Activated naive CD4-positive, alpha-beta T cell treated with anti-CD3 and anti-CD28 coated beads, Interleukin-2, amount 50 U/mL, for 24 hours (primary cell): ENCODE results near the gene A4GALT.
"Not testable (repeated sequence)": the region's sequence is repeated elsewhere in the genome, so short reads cannot be mapped to it uniquely, and the experiment has no call there.

ENCODE experiments used
- H3K27ac Mint-ChIP-seq: one replicate; pipeline ENCODE4 v1.8.0; 2021; ENCODE audit warnings: mild to moderate bottlenecking, mixed read lengths
- H3K27me3 Mint-ChIP-seq: one replicate; pipeline ENCODE4 v1.8.0; 2021; ENCODE audit warnings: mixed read lengths
- H3K36me3 Mint-ChIP-seq: one replicate; pipeline ENCODE4 v1.8.0; 2021; ENCODE audit warnings: mixed read lengths
- H3K4me1 Mint-ChIP-seq: one replicate; pipeline ENCODE4 v1.8.0; 2021; ENCODE audit warnings: mixed read lengths
- H3K4me3 Mint-ChIP-seq: one replicate; pipeline ENCODE4 v1.8.0; 2021; ENCODE audit warnings: mild to moderate bottlenecking, mixed read lengths
- H3K9me3 Mint-ChIP-seq: one replicate; pipeline ENCODE4 v1.8.0; 2021; ENCODE audit warnings: mixed read lengths

Gene A4GALT

DNA sequence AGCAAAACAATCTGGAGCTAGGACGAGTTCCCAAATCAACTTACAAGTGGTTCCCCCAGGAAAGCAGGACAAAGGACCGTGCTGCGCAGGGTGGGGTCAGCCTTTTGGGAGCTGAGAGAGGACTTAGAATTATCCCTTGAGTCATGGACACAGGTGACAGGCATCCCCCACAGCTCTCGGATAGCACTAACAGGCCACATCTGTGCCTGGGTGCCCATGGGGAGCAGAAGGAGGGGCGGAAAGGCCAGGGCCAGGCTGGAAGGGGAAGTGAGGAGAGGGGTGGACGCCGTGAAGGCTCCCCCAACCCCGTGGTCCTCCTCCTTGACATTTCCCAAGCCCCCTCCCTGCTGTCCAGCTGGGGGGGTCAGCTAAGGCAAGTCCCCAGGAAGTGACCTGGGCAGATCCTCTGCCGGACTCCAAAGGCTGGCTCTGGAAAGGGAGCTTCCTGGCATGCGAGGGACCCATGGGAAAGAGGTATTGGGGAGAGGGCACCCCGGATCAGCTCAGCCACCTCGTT, 31.6 kb upstream of the A4GALT start:
- no peaks in the 10 kb centered on the region for H3K4me1 Mint-ChIP-seq
- H3K27me3 Mint-ChIP-seq = no peaks in the 10 kb centered on the region
- no peaks in the 10 kb centered on the region for H3K36me3 Mint-ChIP-seq
- no peaks in the 10 kb centered on the region for H3K9me3 Mint-ChIP-seq
- no peak overlapping the region for H3K27ac Mint-ChIP-seq
- no peak overlapping the region for H3K4me3 Mint-ChIP-seq

DNA sequence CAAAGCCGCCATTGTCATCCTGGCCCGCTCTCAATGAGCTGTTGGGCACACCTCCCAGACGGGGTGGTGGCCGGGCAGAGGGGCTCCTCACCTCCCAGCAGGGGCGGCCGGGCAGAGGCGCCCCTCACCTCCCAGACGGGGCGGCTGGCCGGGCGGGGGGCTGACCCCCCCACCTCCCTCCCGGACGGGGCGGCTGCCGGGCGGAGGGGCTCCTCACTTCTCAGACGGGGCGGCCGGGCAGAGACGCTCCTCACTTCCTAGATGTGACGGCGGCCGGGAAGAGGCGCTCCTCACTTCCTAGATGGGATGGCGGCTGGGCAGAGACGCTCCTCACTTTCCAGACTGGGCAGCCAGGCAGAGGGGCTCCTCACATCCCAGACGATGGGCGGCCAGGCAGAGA, 29.8 kb upstream of the A4GALT start:
- H3K27me3 Mint-ChIP-seq, H3K4me3 Mint-ChIP-seq, H3K9me3 Mint-ChIP-seq, H3K4me1 Mint-ChIP-seq, H3K27ac Mint-ChIP-seq, H3K36me3 Mint-ChIP-seq: not testable (repeated sequence)

DNA sequence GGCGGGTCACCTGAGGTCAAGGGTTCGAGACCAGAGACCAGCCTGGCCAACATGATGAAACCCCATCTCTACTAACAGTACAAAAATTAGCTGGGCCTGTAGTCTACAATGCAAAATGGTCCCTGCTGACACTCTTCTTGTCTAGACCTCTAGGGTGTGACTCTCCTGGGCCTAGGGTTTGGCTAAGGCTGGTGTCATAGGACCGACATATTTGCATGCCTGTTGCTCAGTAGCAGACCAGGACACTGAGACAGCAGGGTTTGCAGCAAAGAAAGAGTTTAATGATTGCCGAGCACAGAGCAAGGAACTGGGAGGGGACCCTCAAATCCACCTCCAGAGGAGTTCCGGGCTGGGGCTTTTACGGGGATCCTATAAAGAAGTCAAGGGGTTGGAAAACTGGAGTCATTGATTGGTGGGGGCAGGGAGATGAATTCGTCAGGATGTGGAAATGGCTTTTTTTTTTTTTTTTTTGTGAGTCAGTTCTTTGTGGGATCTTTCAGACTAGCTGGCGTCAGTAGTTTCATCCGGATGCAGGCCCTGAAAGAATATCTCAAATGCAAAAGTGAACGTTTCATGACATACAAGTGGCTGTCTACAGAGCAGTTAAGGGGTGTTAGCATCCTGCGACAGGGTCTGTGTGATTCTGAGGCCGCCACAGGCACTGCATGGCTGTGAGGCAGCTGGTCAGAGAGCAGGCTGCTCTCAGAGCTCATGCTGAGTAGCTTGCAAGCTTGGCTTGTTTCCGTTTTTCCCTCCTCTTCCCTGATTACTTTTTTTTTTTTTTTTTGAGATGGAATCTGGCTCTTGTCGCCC, 27.2 kb upstream of the A4GALT start:
- Mint-ChIP-seq H3K4me1 (no peaks in the 10 kb centered on the region), H3K27me3 (no peaks in the 10 kb centered on the region), H3K4me3 (no peak overlapping the region), H3K9me3 (no peaks in the 10 kb centered on the region), H3K27ac (no peak overlapping the region), H3K36me3 (no peaks in the 10 kb centered on the region)

DNA sequence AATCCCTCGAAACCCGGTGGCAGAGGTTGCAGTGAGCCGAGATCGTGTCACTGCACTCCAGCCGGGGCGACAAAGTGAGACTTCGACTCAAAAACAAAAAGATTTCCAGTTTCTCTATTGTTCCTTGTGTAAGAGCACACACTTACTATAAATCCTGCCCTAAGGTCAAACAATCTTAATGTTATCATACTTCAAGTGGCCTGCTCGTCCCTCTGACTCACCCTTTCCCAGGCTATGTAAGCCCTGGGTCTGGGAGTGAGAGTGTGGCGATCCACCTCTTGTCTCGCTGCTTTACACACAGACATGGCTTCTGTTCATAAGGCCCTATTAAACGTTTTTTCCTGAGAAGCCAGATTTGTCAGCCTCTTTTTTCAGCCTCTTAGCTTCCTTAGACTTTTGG, 24.4 kb upstream of the A4GALT start:
- Mint-ChIP-seq H3K9me3 (no peaks in the 10 kb centered on the region), H3K4me3 (no peak overlapping the region), H3K27me3 (no peaks in the 10 kb centered on the region), H3K4me1 (no peaks in the 10 kb centered on the region), H3K27ac (no peak overlapping the region), H3K36me3 (no peaks in the 10 kb centered on the region)

DNA sequence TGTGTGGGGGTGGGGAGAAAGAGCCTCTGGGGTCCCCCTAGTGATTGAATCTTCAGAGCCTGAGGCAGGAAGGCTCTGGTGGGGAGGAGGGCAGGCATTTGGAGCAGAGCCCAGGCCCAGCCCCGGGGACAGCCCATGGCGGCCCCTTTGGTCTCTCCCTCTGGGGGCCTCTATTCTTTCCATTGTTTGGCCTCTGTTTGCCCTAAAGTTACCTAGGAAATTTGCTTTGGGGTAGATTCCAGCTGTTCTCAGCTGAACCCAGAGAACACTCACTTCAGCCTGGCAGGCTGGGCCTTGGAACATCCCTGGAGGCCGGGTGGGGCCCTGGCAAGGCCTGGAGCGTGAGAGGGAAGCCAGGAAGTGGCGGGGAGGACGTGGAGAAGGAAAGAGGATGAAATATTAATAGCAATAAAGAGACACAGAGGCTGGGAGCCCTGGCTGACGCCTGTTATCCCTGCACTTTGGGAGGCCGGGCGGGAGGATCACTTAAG, 22.9 kb upstream of the A4GALT start:
- Mint-ChIP-seq H3K4me1 (no peaks in the 10 kb centered on the region), H3K27ac (no peak overlapping the region), H3K36me3 (no peaks in the 10 kb centered on the region), H3K27me3 (peaks cover 2% of the 10 kb centered on the region), H3K4me3 (no peak overlapping the region), H3K9me3 (no peaks in the 10 kb centered on the region)

DNA sequence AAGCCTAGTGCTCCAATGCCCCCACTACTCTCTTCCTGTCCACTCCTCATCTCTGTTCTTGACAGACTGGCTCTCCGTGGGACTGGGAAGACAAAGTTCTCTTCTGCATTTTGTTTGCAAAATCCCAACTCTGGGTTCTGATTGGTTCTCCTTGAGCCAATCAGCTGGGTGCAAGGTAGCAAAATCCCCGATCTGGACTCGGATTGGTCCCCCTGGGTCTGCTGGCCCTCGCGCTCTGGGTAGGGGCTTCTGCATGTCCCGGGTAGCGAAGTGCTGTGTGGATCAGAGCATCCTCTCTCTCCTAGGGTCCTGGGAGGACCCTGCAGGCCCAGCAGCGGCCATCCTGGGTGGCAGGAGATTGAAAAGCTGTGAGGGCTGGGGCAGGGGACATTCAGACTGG, 22.3 kb upstream of the A4GALT start:
- no peaks in the 10 kb centered on the region for H3K36me3 Mint-ChIP-seq
- H3K27ac Mint-ChIP-seq = no peak overlapping the region
- no peak overlapping the region for H3K4me3 Mint-ChIP-seq
- H3K4me1 Mint-ChIP-seq = no peaks in the 10 kb centered on the region
- peaks cover 2% of the 10 kb centered on the region for H3K27me3 Mint-ChIP-seq
- no peaks in the 10 kb centered on the region for H3K9me3 Mint-ChIP-seq

DNA sequence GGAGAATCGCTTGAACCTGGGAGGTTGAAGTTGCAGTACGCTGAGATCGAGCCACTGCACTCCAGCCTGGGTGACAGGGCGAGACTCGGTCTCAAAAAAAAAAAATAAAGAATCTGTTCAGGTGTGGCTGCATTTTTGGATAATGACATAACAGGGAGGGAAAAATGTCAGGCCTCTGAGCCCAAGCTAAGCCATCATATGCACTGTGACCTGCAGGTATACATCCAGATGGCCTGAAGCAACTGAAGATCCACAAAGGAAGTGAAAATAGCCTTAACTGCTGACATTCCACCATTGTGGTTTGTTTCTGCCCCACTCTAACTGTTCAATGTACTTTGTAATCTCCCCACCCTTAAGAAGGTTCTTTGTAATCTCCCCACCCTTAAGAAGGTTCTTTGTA, 19.6 kb upstream of the A4GALT start:
- not testable (repeated sequence) for H3K4me1 Mint-ChIP-seq

DNA sequence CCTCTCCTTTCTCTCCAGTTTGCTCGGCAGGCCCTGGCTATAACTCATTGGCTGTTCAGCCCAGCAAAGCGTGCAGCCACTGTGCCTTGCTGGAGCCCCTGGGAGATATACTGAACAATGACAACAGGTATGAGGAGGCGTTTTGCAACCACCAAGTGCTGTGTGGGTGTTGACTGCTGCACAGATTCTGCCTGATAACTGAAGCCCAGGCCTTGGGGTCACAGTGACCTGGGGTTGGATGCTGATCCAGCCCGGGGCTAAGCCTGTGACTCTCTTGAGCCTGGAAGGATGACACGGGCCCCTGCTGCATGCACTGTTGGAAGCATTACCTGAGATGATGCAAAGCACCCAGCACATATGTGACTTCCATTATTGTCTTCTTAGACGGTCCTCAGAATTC, 13.7 kb upstream of the A4GALT start:
- Mint-ChIP-seq H3K27ac (no peak overlapping the region), H3K9me3 (no peaks in the 10 kb centered on the region), H3K4me1 (no peaks in the 10 kb centered on the region), H3K27me3 (peaks cover 2% of the 10 kb centered on the region), H3K36me3 (no peaks in the 10 kb centered on the region), H3K4me3 (no peak overlapping the region)

More for the DNA sequence above, 19.6 kb upstream of the A4GALT start:
- H3K9me3 Mint-ChIP-seq, H3K4me3 Mint-ChIP-seq, H3K27ac Mint-ChIP-seq, H3K36me3 Mint-ChIP-seq, H3K27me3 Mint-ChIP-seq: not testable (repeated sequence)

DNA sequence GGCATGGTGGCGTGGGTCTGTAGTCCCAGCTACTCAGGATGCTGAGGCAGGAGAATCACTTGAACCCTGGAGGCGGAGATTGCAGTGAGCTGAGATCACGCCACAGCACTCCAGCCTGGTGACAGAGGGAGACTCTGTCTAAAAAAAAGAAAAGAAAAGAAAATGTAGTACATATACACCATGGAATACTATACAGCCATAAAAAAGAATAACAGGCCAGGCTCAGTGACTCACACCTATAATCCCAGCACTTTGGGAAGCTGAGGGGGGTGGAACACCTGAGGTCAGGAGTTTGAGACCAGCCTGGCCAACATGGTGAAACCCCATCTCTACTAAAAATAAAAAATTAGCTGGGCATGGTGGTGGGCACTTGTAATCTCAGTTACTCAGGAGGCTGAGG, 12.7 kb upstream of the A4GALT start:
- H3K27me3 Mint-ChIP-seq, H3K4me1 Mint-ChIP-seq, H3K9me3 Mint-ChIP-seq, H3K4me3 Mint-ChIP-seq, H3K36me3 Mint-ChIP-seq, H3K27ac Mint-ChIP-seq: not testable (repeated sequence)

DNA sequence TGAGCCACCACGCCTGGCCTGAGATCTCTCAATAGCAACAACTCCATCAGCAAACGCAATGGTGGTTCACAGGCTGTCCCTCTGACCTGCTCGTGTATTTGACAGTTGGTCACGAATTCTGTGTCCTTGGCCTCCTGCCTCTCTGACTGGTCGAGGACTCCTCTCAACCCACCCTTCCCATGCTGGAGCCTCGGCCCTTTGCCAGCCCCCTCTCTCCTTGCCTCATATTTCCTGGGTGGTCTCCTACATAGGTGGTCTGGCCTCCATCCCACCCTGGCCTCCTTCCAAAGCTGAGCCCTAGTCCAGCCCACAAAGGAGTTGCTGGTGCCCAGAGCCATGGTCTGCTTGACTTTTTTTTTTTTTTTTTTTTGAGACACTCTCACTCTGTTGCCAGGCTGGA, 11.4 kb upstream of the A4GALT start:
- Mint-ChIP-seq H3K9me3 (no peaks in the 10 kb centered on the region), H3K36me3 (no peaks in the 10 kb centered on the region), H3K4me3 (no peak overlapping the region), H3K4me1 (no peaks in the 10 kb centered on the region), H3K27ac (no peak overlapping the region), H3K27me3 (peaks cover 2% of the 10 kb centered on the region)

DNA sequence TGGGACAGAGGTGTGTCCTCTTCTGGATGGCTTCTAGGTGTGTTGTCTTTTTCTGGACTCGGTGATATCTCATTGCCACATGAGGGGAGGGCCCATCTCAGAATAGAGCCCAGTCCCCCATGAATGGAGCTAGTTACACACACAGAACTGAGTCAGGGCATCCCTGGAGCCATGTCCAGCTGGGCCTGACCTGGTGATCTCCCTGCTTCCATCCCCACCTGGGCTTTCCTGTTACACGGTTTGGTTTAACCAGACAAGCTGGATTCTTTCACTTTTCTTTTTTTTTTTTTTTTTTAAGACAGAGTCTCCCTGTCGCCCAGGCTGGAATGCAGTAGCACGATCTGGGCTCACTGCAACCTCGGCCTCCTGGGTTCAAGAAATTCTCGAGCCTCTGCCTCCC, 6.1 kb upstream of the A4GALT start:
- Mint-ChIP-seq H3K9me3 (no peaks in the 10 kb centered on the region), H3K27ac (no peak overlapping the region), H3K27me3 (peaks cover 11% of the 10 kb centered on the region), H3K4me1 (peaks cover under 1% of the 10 kb centered on the region), H3K36me3 (no peaks in the 10 kb centered on the region), H3K4me3 (no peak overlapping the region)

DNA sequence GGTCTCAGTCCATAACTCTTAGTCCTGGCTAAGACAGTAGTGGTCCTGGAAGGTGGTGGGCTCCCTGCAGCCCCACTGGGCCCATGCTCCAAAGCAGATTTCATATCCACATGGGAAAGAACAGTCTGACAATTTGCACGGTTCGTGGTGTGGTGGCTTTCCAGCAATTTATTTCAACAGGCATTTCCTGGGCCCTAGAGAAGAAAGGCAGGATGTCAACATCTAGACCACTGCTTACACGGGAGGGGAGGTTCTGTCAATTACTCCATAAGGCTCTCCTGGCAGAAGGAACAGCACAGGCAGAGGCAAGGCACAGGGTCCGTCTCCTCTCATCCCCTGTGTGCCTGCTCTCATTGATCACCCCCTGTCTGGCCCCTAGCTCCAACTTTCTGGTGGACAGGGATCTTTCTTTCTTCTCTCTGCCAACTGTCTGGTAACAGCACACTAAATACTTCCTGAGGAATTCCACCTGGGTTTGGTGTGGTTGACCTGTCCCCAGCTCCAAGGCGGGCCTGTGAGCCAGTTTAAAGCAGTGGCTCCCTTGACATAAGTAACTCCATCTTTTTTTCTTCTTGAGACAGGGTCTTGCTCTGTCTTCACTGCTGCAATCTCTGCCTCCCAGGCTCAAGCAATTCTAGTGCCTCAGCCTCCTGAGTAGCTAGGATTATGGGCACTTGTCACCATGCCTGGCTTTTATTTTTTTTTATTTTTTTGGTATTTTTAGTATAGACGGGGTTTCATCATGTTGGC, 5.1 kb upstream of the A4GALT start:
- H3K27ac Mint-ChIP-seq = no peak overlapping the region
- H3K27me3 Mint-ChIP-seq = peaks cover 21% of the 10 kb centered on the region

DNA sequence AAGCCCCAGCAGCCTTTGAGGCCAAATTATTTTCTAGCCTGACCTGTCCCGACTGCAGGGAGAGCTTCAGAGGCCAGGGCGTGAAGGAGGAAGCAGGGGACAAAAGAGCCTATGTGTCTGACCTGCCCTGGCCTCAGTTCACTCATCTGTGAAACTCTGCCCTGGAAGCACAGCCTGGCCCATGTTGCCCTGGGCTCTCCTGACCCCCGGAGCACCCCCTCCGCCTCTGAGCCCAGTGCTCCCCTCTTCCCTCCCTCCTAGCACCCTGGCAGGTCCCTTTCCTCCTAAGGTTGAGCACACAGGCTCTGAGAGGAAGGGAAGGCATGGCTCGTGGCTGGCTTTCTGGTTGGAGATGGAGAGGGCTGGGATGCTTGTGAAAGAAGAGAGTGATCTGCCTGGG, 3.4 kb upstream of the A4GALT start:
- Mint-ChIP-seq H3K9me3 (no peaks in the 10 kb centered on the region), H3K4me1 (peaks cover 17% of the 10 kb centered on the region), H3K36me3 (no peaks in the 10 kb centered on the region), H3K4me3 (no peak overlapping the region), H3K27me3 (peaks cover 28% of the 10 kb centered on the region), H3K27ac (no peak overlapping the region)

More for the DNA sequence above, 5.1 kb upstream of the A4GALT start:
- Mint-ChIP-seq H3K4me1 (peaks cover 9% of the 10 kb centered on the region), H3K36me3 (no peaks in the 10 kb centered on the region), H3K4me3 (no peak overlapping the region), H3K9me3 (no peaks in the 10 kb centered on the region)

DNA sequence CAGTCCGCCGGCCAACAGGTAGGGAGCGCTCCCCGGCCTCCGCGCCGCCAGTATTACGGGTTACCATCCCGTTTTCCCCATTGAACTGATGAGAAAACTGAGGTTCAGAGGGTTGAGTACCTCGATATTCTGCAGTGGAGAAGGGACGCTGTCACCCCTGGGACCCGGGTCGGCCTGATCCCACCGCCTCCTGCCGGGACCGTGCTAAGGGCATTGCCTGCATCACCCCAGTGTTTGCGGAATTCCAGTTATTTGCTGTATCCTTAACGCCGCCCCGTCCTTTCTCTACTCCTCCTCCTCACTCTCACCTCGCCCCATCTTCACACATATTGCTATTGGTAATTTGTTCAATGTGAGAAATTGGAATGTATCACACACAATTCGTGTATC, 370 bp upstream of the A4GALT start:
- H3K36me3 Mint-ChIP-seq = no peaks in the 10 kb centered on the region
- no peak overlapping the region for H3K27ac Mint-ChIP-seq
- peaks cover 43% of the 10 kb centered on the region for H3K27me3 Mint-ChIP-seq
- H3K4me1 Mint-ChIP-seq = peaks cover 19% of the 10 kb centered on the region
- H3K9me3 Mint-ChIP-seq = no peaks in the 10 kb centered on the region
- H3K4me3 Mint-ChIP-seq = peak overlapping the region; percentile 84

DNA sequence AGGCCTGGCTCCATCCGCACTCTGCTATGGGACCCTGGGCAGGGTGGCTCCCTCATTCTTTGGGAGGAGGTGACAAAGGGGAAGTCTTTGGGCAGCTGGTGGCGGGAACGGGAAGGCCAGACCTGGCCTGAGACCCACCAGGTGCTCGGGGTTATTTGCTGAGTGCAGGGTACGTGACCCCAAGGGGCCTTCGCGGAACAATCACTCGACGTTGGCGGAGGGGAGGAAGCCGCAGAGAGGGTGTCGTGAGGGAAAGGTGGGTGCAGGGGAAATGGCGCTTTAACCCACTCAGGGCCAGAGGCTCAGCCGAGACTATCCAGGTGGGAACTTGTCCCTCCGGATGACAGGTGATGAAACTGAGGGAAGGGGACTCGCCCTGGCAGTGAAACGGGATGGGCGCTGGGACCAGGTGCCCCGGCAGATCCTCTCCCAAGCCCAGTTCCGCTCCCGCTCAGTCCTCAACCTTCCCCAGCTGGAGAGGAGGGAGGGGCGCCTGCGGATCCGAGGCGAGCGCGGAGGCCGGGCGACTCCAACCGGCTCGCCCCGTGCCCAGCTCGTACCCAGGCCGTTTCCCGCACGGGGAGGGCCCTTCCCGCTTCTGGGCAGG, 911 bp downstream of the A4GALT start:
- Mint-ChIP-seq H3K4me1 (peaks cover 19% of the 10 kb centered on the region), H3K36me3 (no peaks in the 10 kb centered on the region), H3K4me3 (peak overlapping the region; percentile 81), H3K27ac (no peak overlapping the region), H3K27me3 (peaks cover 41% of the 10 kb centered on the region), H3K9me3 (no peaks in the 10 kb centered on the region)

DNA sequence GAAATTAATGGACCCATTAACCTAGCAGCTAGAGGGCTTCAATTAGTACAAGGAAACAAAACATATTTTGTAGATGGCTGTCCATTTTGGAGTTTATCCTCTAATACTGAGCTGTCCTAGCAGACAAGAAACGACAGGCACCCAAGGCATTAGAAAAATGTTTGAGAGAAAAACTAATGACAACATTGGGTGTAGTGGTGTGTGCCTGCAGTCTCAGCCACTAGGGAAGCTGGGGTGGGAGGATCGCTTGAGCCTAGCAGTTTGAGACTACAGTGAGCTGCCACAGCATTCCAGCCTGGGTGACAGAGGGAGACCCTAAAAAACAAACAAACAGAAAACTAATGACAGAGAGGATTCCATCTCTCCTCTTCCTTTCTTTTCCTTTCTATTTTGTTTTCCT, 1.5 kb downstream of the A4GALT start:
- Mint-ChIP-seq H3K27me3 (peaks cover 42% of the 10 kb centered on the region), H3K4me3 (peak overlapping the region; percentile 81), H3K36me3 (no peaks in the 10 kb centered on the region), H3K9me3 (no peaks in the 10 kb centered on the region), H3K27ac (no peak overlapping the region), H3K4me1 (peaks cover 19% of the 10 kb centered on the region)
